NB4 (cell line): ENCODE data around the gene ZNF423.

ENCODE experiments used
- CTCF ChIP-seq: IDR thresholded peaks from one replicate; pipeline ENCODE4 v1.5.1; 2012; ENCODE audit warnings: low read depth, low read length
- MAX ChIP-seq: IDR thresholded peaks from 2 replicates; pipeline ENCODE4 v1.6.1; 2011; ENCODE audit warnings: low read depth, low read length
- MYC ChIP-seq: IDR thresholded peaks from 2 replicates; pipeline ENCODE4 v1.6.1; 2011; ENCODE audit warnings: low read depth, low read length
- POLR2A ChIP-seq: IDR thresholded peaks from 2 replicates; pipeline ENCODE4 v1.6.1; 2011; ENCODE audit warnings: mild to moderate bottlenecking; ENCODE audit not compliant: insufficient read length; ENCODE audit errors: extremely low read depth

GRCh38 chr16:49482690-49483089, 373.2 kb downstream of the ZNF423 start:
- TF ChIP-seq CTCF, result no peak
- TF ChIP-seq POLR2A, result no peak
- TF ChIP-seq MAX, result no peak
- TF ChIP-seq MYC, result no peak
